ENCODE results near the gene SUCNR1.
"Not testable (repeated sequence)": the region's sequence is repeated elsewhere in the genome, so short reads cannot be mapped to it uniquely, and the experiment has no call there.

The SUCNR1 gene

DNA sequence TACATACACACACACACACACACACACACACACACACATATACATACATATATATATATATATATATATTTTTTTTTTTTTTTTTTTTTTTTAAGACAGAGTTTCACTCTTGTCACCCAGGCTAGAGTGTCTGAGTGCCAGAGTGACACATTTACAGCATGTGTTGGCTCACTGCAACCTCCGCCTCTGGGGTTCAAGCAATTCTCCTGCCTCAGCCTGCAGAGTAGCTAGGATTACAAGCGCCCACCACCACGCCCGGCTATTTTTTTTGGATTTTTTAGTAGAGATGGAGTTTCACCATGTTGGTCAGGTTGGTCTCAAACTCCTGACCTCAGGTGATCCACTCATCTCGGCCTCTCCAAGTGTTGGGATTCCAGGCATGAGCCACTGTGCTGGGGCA lies 636 bp downstream of the SUCNR1 start:
- not testable (repeated sequence) for DNase-seq

DNA sequence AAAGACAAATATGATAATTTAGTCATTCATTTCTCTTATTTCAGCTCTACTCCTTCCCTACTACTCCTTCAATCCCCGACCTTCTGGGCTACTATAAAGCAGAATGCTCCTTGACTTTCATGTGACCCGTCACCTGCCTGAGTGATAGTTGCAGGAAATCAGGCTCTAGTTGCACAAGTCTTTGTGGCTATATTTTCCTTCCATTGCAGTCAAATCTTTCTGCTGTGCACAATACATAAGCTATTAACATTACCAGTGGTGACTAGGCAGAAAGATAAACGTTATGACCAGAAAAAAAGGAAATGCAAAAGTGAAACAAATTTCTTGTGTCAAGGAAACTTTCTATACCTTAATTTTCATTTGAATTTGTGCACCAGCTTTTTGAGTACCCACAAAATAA lies 2.3 kb downstream of the SUCNR1 start:
- DNase-seq, result no peak

GRCh38 chr3:151877269-151877668 lies 3.8 kb downstream of the SUCNR1 start:
- no peak for DNase-seq

DNA sequence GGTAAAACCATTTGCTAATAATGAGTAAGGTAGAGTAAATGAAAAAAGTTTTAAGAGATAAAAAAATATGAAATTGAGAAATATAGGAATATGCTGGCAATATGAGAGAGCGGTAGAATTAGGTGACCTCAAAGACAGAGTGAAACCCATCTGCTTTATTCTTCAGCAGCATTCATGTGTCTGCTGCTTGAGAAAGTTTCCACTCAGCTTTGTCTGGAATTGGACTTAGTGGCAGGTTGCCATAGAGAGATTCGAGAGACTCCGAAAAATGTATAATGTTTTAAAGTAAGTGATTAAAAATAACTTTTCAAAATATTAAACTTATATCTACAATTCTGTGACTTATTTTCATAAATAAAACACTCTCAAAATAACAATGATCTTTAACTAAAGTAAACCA lies 5.0 kb downstream of the SUCNR1 start:
- no peak for DNase-seq

DNA sequence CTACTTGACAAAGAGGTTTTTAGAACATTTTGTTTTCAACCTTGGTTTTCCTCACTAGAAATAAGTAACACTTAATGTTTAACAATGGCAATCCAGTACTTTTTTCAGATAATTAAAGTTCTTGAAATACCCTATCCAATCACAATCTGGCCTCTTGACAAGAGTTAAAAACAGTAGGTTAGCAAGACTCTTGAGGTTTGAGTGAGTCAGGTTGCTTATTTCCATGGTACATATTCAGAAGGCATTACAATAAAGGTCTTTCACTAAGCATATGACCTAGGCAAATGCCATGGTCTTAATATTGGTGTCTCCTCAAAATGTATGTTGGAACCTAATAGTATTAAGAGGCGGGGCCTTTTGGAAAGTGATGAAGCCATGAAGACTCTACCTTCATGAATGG lies 5.6 kb downstream of the SUCNR1 start:
- DNase-seq, result no peak

DNA sequence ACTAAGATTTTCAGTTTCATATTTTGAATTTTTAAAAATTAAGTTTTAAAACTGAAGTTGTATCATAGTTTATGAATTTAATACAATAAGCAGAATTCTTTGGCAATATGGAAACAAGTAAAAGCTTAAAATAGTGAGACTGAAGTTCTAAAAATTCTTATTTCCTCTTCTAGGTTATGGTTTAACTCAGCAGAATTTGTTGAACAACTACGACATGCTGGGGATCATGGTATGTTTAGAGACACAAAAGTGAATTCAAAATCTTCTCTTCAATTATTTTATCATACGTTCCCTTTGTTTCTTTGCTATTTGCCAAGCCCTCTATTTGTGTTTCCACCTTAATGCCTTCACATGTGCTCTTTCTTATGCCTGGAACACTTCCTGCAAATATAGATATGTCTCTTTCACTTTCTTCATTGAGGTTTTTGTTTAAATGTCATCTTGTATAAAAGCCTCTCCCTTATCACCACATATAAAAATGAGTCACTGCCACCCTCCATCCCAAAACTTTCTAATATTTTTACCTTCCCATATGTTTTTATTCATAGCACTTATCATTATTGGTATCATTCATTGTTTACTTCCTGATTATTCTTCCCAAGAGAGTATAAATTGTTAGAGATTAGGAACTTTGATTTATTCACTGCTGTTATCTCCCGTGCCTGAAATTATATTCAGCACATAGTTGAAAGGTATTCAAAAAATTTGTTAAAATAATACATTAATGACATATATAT lies 6.4 kb downstream of the SUCNR1 start:
- DNase-seq, result no peak

GRCh38 chr3:151880416-151880690 lies 6.9 kb downstream of the SUCNR1 start:
- DNase-seq, result no peak

DNA sequence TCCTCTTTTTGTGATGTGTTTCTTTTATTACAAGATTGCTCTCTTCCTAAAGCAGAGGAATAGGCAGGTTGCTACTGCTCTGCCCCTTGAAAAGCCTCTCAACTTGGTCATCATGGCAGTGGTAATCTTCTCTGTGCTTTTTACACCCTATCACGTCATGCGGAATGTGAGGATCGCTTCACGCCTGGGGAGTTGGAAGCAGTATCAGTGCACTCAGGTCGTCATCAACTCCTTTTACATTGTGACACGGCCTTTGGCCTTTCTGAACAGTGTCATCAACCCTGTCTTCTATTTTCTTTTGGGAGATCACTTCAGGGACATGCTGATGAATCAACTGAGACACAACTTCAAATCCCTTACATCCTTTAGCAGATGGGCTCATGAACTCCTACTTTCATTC lies 7.7 kb downstream of the SUCNR1 start:
- DNase-seq, result no peak

DNA sequence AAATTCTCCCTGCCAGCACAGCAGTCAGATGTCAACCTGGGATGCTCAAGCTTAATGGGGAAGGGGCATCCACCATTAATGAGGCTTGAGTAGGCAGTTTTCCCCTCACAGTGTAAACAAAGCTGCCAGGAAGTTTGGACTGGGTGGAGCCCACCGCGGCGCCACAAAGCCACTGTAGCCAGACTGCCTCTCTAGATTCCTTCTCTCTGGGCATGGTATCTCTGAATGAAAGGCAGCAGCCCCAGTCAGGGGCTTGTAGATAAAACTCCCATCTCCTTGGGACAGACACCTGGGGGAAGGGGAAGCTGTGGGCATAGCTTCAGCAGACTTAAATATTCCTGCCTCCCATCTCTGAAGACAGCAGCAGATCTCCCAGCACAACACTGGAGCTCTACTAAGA lies 12.0 kb downstream of the SUCNR1 start:
- DNase-seq, result not testable (repeated sequence)

DNA sequence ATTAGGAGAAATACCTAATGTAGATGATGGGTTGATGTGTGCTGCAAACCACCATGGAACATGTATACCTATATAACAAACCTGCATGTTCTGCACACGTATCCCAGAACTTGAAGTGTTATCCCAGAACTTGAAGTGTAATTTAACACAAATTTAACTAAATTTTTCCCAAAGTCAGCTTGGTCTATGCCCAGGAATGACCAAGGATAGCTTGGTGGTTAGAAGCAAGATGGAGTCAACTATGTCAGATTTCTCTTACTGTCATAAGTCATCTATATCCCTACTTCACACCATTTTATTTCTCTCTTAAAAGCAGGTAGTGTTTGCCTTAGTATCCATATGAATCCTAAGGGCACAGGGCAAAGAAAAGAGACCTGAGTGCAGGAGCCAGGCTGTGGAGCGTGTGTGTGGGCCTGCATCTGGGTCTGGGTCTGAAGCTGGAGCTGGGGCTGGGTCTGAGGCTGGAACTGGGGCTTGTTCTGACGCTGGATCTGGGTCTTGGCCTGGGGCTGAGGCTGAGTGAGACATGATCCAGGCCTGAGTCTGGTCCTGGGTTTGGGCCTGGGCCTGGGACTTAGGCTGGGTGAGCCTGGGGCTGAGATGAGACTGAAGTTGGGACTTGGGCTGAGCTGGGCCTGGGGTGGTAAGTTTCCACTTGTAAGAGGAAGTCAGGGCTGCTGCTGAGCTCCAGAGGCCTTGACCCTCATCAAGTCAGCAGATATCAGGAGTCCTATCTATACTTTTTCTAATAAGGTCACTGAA lies 14.2 kb downstream of the SUCNR1 start:
- DNase-seq, result not testable (repeated sequence)

DNA sequence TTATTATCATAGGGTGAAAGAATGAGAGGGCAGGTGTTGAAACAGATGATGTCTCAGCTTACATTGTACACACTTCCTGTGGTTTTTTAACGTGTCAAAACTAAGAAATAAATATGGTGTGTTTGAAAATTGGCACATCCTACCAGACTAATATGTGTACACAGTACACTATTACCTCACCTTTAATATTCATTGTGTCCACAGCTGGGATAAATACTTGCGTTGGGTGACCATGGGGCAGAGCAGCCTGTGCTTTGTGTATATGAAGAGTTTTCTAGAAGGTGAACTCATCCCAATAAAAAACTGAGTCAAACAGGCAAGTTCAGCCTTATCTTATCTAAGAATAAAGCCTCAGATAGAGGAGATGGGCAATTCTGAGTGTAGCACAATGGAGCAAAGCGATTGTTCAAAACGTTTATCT lies 17.3 kb downstream of the SUCNR1 start:
- DNase-seq, result no peak

GRCh38 chr3:151891721-151892120 lies 18.3 kb downstream of the SUCNR1 start:
- no peak for DNase-seq

GRCh38 chr3:151894219-151894618 lies 20.8 kb downstream of the SUCNR1 start:
- DNase-seq, result no peak

GRCh38 chr3:151895478-151896241 lies 22.2 kb downstream of the SUCNR1 start:
- no peak for DNase-seq

DNA sequence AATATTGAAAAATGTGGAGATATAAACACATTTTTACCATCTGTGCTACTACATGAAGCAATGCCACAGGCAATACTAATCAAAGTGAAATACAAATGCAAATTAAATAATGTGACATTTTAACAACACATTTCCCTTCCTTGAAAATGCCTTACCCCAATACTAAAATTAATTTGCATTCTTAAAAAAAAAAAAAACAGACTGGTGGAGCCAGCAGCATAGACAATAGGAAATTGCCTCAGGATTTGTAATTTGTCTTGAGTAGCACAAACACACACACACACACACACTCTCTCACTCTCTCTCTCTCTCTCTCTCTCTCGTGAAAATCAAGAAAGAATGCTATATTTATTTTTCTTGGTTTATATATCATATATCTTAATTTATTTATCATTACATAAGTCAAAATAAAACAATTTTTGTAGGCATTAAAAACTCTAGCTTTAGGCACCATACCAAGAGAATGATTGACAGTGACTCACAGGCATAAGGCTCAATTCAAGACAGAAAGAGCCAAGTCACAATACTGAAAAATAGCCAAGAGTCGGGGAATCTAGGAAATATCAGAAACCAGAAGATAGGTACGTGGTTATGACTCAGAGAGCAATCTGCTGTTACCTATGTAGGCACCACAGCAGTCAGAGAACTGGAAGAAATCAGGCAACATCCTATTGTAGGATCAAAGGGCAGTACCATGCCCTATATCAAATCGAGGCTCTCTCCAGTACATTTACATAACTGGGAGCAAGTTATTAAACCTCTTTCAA lies 23.0 kb downstream of the SUCNR1 start:
- DNase-seq, result no peak

DNA sequence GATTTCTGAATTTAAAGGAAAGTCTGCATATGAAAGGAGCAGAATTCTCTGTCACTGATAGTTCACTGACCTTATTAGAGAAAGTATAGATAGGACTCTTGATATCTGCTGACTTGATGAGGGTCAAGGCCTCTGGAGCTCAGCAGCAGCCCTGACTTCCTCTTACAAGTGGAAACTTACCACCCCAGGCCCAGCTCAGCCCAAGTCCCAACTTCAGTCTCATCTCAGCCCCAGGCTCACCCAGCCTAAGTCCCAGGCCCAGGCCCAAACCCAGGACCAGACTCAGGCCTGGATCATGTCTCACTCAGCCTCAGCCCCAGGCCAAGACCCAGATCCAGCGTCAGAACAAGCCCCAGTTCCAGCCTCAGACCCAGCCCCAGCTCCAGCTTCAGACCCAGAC lies 24.7 kb downstream of the SUCNR1 start:
- DNase-seq, result not testable (repeated sequence)

DNA sequence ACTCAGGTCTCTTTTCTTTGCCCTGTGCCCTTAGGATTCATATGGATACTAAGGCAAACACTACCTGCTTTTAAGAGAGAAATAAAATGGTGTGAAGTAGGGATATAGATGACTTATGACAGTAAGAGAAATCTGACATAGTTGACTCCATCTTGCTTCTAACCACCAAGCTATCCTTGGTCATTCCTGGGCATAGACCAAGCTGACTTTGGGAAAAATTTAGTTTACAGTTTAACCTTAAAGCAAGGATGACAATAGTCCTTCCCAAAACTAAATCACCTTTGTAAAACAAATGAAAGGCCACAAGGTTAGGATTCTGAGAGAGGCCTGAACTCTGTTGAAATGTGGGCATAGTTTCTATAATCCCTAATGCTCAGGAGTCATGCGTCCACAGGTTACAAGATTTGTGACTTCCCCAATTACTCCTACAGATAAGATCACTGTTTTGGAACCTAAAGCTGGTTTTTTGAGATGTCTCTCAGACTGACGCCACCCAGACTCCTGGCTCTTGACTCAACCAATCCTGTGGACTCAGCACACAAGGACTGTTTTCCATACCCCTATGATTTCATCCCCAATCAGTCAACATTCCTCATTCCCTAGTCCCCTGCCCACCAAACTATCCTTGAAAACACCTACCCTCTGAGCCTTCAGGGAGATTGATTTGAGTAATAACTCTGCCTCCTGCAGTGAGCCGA lies 25.3 kb downstream of the SUCNR1 start:
- not testable (repeated sequence) for DNase-seq

DNA sequence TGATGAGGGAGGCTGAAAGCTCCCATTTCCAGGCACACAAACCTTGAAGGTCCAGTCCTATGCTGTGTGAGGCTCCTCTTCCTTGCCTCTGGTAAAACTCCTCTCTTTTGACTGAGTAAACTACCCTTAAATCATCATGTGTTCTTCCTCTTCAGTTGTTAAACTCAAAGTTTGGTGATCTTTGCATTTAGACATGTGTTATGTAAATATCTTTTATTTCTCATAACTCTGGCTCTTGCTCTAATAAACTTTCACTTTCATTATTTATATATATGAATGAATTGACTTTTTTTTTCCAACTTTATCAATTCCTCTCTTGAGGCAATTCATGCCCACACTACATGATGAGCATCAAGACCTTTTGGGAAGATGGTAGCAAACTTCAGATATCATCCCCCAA lies 26.6 kb downstream of the SUCNR1 start:
- DNase-seq, result no peak

GRCh38 chr3:151900460-151900859 lies 27.0 kb downstream of the SUCNR1 start:
- no peak for DNase-seq

- no peak for DNase-seq
Observed at GRCh38 chr3:151900884-151901643, 27.6 kb downstream of the SUCNR1 start.

DNA sequence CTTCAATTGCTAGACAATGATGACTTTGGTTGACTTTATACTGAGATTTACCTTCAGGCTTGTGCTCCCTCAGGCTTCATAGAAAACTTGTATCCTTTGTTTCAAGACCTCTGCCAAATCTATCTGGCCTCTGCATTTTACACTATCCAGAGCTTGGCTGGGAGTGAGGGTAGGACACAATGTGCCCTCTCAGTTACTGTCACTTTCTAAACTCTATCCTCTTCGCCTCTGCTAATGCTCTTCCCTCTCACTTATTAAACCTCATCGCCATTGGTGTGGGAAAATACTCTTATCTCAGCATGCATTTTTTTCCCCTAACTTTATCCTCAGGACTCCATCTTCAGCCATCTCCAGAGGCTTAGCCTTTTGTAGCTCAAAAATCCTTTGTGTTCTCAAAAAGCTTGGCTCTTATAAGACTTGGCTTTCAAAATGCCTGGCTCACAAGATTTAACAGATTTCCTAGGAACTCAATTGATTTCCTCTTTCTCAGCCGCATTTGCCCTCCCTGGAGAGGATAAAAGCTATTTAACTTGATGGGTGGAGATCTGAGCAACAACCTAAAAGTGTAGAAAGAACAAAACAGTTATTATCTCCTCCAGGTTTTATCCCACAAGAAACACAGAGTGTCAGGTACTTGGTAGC lies 28.3 kb downstream of the SUCNR1 start:
- DNase-seq, result no peak
